ENCODE data around the gene CALN1.

The CALN1 gene

DNA sequence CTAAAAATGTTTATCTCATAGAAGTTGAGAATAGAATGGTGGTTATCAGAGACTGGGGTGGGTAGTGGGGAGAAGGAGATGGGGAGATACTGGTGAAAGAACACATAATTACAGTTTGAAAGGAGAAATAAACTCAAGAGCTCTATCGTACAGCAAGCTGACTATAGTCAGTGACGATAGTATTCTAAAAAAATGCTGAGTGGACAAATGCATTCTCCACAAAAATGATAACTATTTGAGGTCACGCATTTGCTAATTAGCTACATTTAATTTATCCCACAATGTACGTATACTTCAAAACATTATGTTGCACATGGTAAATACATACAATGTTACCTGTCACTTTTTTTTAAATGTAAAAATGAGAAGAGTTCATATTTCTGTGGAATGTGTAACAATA, 507.7 kb downstream of the CALN1 start:
- no peak overlapping the region for H3K4me3 ChIP-seq (ENCODE audit: low read depth, low read length)

DNA sequence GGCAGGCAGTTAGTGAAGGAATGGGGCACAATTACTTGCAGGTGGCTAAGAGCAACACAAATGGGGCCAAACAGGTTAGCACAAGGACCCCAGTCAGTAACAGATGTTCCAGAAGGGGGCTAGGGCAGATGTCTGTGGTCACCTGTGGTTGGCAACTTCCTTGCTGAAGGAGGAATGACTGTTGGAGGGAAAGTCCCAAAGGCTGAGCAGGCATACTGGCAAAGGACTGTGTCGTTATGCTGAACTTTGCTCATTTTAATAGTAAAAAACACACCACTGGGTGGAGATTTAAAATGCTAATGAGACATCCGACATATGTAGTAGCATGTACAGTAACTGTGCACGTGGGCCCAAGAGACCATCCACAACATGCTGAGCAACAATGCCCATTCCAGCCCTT, 511.6 kb downstream of the CALN1 start:
- no peak overlapping the region for H3K4me3 ChIP-seq (ENCODE audit: low read depth, low read length)

DNA sequence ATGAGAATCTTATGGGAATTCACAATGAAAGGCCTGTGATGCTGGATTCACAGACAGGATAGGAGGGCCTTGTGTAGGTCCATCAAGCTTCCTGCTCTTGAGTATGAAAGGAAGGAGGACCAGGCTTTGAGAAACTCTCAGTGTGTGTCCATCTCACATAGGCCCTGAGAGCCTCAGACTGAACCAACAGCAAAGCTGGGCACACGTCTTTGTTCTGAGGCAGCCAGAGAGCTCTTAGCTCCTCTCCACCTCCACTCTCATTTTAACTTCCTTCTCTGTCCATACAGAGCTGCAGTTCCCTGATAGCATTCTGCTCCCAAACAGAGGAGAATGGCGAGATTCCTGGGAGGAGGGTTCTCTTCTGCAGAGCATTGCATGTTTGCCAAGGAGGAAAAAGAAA, 515.6 kb downstream of the CALN1 start:
- no peak overlapping the region for H3K4me3 ChIP-seq (ENCODE audit: low read depth, low read length)

DNA sequence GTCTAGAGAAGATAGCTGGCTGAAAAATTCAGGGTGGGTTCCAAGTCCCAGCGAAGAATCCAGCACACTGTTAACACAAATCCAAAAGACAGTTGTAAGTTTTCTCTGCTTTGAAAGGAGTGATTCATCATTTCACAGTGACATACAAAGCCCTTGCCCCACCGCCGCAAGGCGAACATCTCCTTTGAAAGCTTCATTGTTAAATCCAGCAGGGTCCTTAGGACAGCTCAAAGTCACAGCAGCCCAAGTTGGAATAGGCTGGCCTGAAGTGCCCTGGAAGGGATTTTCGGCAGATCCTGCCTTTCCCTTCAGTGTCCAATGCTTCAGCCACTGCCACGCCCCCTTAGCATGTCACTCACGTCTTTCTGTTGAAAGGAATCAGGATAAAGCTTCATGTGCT, 526.1 kb downstream of the CALN1 start:
- H3K4me3 ChIP-seq (ENCODE audit: low read depth, low read length) = no peak overlapping the region

DNA sequence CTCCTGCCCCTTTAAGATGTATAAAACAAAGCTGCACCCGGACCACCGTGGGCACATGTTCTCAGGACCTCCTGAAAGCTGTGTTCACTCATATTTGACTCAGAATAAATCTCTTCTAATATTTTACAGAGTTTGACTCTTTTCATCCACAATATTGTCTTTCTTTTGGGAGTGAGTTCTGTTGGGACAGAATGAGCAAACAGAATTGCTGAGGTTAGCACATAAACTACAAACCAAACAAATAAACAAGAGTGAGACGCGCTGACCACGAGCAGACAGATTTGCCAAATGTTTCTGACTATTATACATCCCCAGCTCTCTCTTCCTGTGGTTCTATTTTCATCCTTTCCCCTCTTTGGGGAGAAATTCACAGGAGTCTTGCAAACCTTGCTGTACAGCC, 526.7 kb downstream of the CALN1 start:
- H3K4me3 ChIP-seq (ENCODE audit: low read depth, low read length) = no peak overlapping the region

DNA sequence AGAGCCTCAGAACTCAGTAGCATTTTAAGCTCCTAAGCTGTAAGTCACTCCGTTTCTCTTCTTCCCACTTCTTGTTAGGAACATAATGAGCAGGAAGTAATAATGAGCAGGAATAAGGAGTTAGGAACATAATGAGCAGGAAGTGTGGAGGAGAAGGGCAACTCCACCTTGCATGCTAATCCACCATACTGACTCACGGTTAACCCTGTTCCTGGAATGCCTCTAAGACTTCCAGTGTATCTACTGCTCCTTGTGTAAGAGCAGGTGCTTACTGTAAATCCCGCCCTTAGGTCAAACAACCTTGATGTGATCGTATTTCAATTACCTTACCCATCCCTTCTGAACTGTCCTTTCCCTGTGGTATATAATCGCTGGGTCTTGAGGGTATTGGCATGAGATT, 528.7 kb downstream of the CALN1 start:
- H3K4me3 ChIP-seq (ENCODE audit: low read depth, low read length) = no peak overlapping the region

DNA sequence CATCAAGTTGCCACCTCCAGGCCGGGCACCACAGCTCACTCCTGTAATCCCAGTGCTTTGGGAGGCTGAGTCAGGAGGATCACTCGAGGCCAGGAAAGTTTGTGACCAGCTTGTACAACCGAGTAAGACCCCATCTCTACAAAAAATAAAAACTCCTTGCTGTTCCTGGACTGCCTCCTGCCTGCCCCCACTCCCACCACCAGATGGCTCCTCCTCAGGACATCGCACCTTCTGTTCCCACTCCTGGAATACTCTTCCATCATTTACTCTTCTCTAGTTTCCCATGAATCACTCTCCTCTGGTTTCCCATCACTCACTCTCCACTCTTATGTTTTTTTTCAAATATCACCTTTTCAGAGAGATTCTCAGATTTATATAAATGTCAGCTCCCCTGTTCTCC, 540.7 kb downstream of the CALN1 start:
- no peak overlapping the region for H3K4me3 ChIP-seq (ENCODE audit: low read depth, low read length)

DNA sequence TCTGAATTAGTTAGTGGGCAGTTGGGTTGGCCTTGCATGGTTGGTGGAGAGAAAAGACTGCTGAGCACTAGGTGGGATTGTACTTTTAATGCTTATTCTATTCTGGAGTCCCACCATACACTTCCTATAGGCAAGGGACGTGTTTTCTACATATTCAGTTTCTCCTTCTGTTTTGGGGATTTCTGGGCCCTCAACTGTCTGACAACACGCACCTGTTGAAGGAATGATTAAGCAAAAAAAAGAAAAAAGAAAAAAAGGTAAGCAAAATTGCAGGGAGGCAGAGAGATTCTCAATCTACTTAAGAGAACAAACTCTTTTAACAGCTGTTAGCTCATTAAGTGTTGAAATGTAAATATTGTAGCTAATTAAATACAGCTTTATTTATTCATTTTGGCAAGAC, 541.3 kb downstream of the CALN1 start:
- H3K4me3 ChIP-seq (ENCODE audit: low read depth, low read length) = no peak overlapping the region

DNA sequence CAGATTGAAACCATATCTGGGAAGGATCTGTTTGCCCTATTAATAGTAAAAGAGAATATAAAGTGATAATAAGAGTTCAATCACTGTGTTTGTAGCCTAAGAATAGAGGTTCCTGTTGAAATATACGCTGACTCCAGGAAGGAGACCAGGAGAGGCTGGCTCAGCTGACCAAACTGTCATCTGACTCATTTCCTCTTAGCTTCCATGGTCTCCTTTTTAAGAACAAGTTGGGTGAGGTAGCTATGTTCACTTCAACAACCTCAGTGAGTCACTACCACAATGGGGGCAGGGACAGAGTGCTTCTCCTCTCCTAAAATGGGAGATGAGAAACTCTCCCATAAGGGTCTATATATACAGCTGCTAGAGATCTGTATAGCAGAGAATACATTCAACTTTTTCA, 543.3 kb downstream of the CALN1 start:
- no peak overlapping the region for H3K4me3 ChIP-seq (ENCODE audit: low read depth, low read length)

DNA sequence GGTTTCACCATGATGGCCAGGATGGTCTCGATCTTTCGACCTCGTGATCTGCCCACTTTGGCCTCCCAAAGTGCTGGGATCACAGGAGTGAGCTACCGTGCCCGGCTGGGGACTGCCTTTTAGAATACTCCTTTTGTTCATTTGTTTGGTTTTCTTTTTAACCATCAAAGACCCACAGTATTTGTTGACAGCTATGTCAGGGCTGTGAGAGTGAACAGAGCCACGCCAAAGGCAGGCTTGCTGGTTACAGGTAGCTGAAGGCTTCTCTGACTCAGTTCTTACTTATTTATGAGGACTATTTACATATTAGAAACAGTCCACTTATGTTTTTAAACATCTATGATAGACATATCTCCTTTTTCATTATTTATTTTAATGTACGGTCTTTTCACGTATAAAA, 544.5 kb downstream of the CALN1 start:
- no peak overlapping the region for H3K4me3 ChIP-seq (ENCODE audit: low read depth, low read length)

DNA sequence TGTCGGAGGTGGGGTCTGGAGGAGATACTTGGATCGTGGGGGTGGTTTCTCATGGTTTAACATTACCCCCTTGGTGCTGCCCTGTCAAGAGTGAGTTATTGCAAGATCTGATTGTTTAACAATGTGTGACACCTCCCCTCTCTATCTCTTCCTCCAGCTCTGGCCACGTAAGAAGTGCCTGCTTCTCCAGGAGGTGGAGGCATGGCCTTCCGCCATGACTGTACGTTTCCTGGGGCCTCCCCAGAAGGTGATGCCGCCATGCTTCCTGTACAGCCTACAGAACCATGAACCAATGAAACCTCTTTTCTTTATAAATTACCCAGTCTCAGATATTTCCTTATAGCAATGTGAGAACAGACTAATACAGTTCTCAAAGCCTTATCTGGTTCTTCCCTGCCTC, 547.0 kb downstream of the CALN1 start:
- H3K4me3 ChIP-seq (ENCODE audit: low read depth, low read length) = no peak overlapping the region

DNA sequence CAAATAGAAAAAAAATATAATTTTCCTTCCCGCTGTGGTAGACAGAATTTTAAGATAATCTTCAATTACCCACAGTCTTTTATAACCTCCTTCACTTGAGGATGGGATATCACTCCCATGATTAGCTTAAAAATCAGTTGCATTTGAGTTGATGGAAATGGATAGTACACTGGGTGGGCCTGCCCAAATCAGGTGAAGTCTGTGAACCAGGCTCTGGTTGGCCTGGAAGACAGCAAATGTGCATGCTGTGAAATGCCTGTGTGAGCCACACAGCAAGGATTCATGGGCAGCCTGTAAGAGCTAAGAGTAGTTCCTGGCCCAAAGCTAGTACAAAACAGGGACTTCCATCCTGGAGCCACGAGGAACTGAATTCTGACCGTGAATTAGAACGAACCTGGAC, 548.0 kb downstream of the CALN1 start:
- no peak overlapping the region for H3K4me3 ChIP-seq (ENCODE audit: low read depth, low read length)

DNA sequence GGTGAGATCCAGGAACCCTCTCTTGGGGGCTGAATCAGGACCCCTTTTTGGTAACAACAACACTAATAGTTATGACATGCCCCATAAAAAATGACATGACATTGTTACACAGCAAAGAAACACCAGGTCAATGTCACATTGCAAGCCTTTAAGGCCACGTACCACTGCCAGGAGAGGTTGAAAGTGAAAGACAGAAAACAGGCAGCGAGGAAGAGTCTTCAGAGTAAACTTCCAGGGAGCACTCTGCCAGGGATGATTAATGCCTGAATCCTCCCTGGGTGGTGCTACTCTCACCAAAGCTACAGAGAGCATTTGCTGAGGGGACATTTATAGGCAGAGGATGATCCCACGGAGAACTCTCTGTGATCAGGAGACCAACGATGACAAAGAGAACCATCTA, 551.6 kb downstream of the CALN1 start:
- H3K4me3 ChIP-seq (ENCODE audit: low read depth, low read length) = no peak overlapping the region

DNA sequence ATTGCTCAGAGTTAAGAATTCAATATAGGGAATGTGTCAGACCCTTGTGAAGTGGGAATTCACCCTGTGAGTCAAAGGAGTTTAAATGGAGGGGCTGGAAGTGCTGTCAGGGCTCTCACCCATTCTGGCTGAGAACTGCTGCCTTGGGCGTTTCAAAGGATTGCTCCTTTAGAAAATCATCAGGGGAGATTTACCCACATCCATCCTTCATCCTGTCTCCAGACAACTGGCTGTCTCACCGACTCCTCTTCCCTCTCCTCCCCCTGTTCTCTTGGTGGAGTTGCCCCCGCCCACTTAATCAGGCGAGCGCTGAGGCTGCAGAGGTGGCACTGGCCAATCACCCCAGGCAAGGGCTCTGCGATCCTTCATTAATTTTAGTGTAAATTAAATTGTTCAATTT, 554.8 kb downstream of the CALN1 start:
- no peak overlapping the region for H3K4me3 ChIP-seq (ENCODE audit: low read depth, low read length)

DNA sequence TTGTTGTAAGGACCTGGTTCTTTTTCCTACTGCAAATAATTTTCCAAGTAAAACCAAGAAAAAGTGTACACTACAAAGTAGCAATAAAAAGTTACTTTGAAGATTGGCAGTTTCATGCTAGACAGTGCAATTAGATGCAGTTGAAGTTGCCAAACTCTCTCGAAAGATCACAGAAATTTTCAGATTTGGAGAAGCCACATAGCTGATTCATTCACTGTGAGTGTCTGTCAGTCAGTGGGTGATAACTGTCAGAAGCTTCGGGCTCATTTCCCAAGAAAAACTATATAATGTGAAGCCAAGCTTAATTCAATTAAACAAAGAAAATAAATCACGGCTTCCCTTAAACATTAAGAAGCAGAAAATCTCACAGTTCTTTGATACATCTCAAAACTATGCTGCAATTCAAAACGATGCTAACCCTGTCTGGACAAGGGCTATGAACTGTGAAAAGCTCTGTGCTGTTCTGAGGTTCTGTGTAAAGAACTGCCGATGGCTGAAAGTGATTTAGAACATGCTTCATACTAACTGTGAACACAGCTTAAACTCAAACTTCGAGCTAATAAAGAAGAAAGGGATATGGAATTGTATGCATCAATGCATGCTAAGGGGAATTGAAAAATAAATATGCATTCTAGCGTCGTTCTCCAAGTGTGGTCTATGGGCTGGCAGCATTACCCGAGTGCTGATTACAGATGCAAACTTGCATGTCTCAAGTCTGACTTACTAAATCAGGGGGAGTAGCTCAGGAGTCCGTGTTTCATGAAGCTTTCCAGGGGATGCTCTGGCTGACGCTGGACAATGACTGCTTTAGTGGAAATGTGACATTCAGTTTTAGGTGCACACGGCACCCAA, 557.4 kb downstream of the CALN1 start:
- H3K4me3 ChIP-seq (ENCODE audit: low read depth, low read length) = no peak overlapping the region

DNA sequence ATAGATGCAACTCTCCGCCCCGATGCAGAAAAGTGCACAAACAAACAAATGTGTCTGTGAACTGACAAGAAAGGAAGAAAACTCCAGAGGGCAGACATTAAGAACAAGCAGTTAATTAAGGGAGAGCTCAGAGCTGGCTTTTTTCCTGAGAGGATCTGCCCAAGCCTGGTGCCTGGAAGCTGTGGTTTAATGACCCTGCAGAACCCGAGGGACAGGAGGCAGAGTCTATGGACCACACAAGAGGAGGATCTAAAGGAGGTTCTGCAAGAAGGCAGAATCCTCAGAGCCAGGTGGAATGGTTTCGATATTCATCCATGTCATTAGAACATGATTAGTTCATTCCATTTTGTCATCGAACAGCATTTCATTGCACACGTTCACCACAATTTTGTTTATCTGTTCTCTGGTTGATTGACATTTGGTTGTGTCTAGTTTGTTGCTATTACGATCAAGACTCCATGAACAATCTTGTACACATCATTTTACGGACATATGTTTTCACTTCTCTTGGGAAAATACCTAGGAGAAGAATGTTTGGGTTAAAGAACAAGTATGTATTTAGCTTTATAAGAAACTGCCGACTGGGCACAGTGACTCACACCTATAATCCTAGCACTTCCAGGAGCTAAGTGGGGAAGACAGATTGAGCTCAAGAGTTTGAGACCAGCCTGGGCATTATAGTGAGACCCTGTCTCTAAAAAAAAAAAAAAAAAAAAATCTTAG, 560.2 kb downstream of the CALN1 start:
- H3K4me3 ChIP-seq (ENCODE audit: low read depth, low read length) = no peak overlapping the region

DNA sequence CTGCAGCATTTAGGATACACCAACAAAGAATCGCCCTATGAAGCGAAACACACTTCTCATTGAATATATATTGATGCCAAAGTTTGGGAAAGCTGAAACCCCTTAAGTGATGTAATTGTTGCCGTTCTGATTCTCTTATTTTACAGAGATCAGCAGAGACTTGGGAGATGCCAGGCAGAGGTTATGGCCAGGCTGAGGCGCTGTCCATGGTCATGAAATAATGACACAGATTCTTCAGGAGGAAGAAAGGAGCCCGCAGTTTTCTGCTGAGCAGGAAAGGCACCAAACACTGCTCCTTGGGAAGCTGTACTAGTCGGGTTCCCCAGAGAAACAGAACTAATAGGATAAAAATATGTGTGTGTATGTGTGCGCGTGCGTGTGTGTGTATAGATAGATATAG, 566.0 kb downstream of the CALN1 start:
- H3K4me3 ChIP-seq (ENCODE audit: low read depth, low read length) = no peak overlapping the region

DNA sequence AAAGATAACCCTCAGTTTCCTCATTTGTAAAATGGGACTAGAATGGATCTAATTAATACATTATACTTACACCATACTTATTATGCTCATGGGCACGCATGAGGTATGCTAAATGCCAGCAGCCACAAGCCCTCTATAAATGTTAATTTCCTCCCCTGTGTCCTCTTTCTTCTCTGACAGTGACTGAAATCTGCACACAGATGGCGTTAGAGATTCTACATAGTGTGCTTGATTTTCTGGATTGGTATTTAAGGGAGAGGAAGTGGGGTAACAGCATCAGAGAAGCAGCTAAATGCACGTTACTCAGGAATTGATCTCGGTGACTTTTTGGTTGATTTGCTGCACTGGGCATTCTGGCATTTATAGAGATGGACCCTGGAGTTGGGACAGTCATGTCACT, 568.5 kb downstream of the CALN1 start:
- no peak overlapping the region for H3K4me3 ChIP-seq (ENCODE audit: low read depth, low read length)

DNA sequence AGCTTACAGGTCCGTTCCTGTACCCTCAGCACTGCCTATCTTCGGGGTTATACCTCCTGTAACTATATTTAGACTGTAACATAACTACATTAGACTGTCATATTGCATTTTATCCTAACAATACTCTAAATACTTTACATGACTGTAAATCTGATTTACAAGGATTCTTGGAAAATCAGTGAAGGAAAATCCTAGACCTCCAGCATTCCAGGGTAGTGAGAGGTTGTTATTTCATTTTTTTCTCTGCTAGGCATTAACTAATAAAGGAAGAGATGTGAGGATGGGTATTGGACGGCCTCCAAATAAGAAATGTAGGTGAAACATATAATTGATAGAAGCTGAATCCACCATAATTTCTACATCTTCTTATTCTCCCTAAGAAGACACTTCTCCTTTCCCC, 569.4 kb downstream of the CALN1 start:
- no peak overlapping the region for H3K4me3 ChIP-seq (ENCODE audit: low read depth, low read length)

DNA sequence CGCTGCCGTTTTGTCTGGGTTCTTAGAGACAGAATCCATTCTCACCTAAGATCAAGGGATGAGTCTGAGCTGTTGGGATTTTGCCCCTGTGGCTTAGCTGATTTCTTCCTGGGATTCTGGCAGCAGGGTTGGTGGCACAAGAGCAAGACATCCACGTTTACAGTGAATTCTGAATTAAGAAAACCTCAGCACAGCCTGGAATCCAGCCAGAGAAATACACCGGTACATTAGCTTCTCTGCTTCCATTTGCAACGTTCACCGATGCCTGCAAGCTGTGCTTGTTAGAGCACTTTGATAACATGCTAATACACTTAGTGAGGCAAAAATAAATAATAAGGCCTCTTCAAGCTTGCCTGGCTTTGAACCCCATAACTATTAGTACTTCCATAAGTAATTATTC, 569.8 kb downstream of the CALN1 start:
- H3K4me3 ChIP-seq (ENCODE audit: low read depth, low read length) = no peak overlapping the region

DNA sequence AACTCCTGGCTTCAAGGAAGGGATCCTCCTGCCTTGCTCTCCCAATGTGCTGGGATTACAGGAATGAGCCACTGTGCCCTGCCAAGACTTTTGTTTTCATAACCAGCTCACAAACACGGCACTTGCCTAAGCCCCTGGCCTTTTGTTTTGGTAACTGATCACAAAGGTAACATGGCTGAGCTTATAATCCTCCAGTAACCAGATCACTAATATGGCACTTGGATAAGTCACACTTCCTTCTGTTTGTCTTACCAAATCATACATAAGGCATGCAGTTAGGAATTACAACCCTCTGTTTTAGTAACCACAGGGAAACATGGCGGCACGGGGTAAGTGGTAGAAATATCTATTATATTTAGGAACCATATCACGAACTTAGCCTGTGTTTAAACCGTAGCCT, 577.1 kb downstream of the CALN1 start:
- H3K4me3 ChIP-seq (ENCODE audit: low read depth, low read length) = no peak overlapping the region

DNA sequence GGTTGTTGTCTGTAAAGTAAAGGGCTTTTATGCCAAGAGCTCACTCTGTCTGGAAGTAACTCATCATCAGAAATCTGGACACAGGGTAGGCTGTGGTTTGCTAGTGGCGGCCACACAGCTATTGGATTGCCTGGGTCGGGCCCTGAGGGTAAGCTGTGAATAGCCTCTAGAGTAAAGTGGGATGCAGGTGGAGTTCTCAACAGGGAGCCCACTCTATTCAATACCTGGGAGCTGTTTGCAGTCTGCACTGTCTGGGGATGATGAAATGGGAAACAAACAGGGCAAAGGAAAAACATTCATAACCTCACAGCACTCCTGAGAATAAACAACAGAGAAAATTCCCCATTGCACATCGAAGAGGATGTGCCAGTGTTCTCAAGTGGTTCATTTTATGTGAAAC, 582.6 kb downstream of the CALN1 start:
- no peak overlapping the region for H3K4me3 ChIP-seq (ENCODE audit: low read depth, low read length)

DNA sequence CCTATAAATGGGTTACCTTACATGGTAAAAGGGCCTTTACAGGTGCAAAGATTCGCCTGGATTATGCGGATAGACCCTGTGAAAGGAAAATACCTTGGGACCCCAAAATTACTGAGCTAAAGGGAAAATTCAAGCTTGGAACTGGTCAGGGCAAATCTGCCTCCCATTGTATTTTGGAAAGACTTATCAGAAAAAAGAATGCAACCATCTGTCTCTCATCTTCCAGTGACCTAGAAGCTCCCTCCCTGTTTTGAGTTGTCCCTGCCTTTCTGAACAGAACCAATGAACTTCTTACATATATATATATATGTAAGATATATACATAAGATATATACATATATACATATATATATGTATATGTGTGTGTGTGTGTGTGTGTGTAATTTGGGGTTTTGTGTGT, 583.8 kb downstream of the CALN1 start:
- H3K4me3 ChIP-seq (ENCODE audit: low read depth, low read length) = no peak overlapping the region

Data from iPS-11a (cell line).